ENCODE measurements around the gene FHOD1.

Gene FHOD1

GRCh38 chr16:67206838-67207248 is 40.4 kb downstream of the FHOD1 start:
- DNase-seq, result no peak

GRCh38 chr16:67206129-67206837 is 41.0 kb downstream of the FHOD1 start:
- DNase-seq, result no peak

GRCh38 chr16:67204076-67204475 is 43.2 kb downstream of the FHOD1 start:
- no peak for DNase-seq

- no peak for DNase-seq
Measured at GRCh38 chr16:67202956-67203493, 44.3 kb downstream of the FHOD1 start.

GRCh38 chr16:67202426-67202825 is 44.9 kb downstream of the FHOD1 start:
- DNase-seq, result no peak

GRCh38 chr16:67201411-67202345 is 45.6 kb downstream of the FHOD1 start:
- DNase-seq, result no peak

- DNase-seq, result no peak
Measured at GRCh38 chr16:67200491-67200890, 46.8 kb downstream of the FHOD1 start.

GRCh38 chr16:67199808-67200198 is 47.5 kb downstream of the FHOD1 start:
- DNase-seq, result no peak

GRCh38 chr16:67199011-67199807 is 48.1 kb downstream of the FHOD1 start, which contains the start of gene ELMO3:
Gene ELMO3, plus strand, starts transcription at chr16:67199131. Its CDS starts 196 bp downstream, at chr16:67199327.
- no peak for DNase-seq

GRCh38 chr16:67198238-67198734 is 49.0 kb downstream of the FHOD1 start:
- DNase-seq, result no peak

GRCh38 chr16:67197704-67198103 is 49.6 kb downstream of the FHOD1 start:
- DNase-seq, result no peak

- DNase-seq, result no peak
Measured at GRCh38 chr16:67196881-67197280, 50.4 kb downstream of the FHOD1 start.

- DNase-seq, result no peak
Measured at GRCh38 chr16:67195676-67196075, 51.6 kb downstream of the FHOD1 start.

GRCh38 chr16:67194260-67194659 is 53.0 kb downstream of the FHOD1 start:
- no peak for DNase-seq

GRCh38 chr16:67193536-67193935 is 53.7 kb downstream of the FHOD1 start:
- DNase-seq, result no peak

- no peak for DNase-seq
Measured at GRCh38 chr16:67192781-67193361, 54.4 kb downstream of the FHOD1 start.

- DNase-seq, result peak; percentile 93
Measured at GRCh38 chr16:67191995-67192681, 55.1 kb downstream of the FHOD1 start, which contains the start of gene E2F4. Gene E2F4, plus strand, starts transcription at chr16:67192155. Its CDS starts 73 bp downstream, at chr16:67192228.

- no peak for DNase-seq
Measured at GRCh38 chr16:67191411-67191994, 55.8 kb downstream of the FHOD1 start.

- no peak for DNase-seq
Measured at GRCh38 chr16:67190448-67191399, 56.6 kb downstream of the FHOD1 start.

GRCh38 chr16:67190041-67190440 is 57.2 kb downstream of the FHOD1 start, which contains the start of gene EXOC3L1:
Gene EXOC3L1, minus strand, starts transcription at chr16:67190136. Its CDS starts 460 bp downstream, at chr16:67189676.
- DNase-seq, result no peak
